HG03469 (cell line): ENCODE results near the gene ACACB.

Experiments used
- ATAC-seq: cut with Tn5 transposase; IDR thresholded peaks from one replicate; pipeline ENCODE4 v1.9.1; 2021; ENCODE audit warnings: mild to moderate bottlenecking, moderate library complexity, moderate number of reproducible peaks; ENCODE audit not compliant: unreplicated experiment

The ACACB gene

GRCh38 chr12:109203480-109203879 is 87.1 kb downstream of the ACACB start:
- no peak for ATAC-seq

- ATAC-seq: no peak
Observed at GRCh38 chr12:109209082-109209481, 92.7 kb downstream of the ACACB start.

GRCh38 chr12:109212460-109213115 is 96.2 kb downstream of the ACACB start:
- no peak for ATAC-seq

- ATAC-seq: no peak
Observed at GRCh38 chr12:109214131-109214530, 97.7 kb downstream of the ACACB start.

- no peak for ATAC-seq
Observed at GRCh38 chr12:109218996-109219395, 102.6 kb downstream of the ACACB start.

GRCh38 chr12:109219938-109220337 is 103.6 kb downstream of the ACACB start:
- no peak for ATAC-seq

- no peak for ATAC-seq
Observed at GRCh38 chr12:109221277-109221931, 105.0 kb downstream of the ACACB start.

GRCh38 chr12:109222062-109222461 is 105.7 kb downstream of the ACACB start:
- no peak for ATAC-seq

- no peak for ATAC-seq
Observed at GRCh38 chr12:109222496-109222895, 106.1 kb downstream of the ACACB start.

- no peak for ATAC-seq
Observed at GRCh38 chr12:109223211-109223610, 106.8 kb downstream of the ACACB start.

GRCh38 chr12:109223868-109224267 is 107.5 kb downstream of the ACACB start:
- ATAC-seq: no peak

- ATAC-seq: no peak
Observed at GRCh38 chr12:109228664-109229063, 112.3 kb downstream of the ACACB start.

- no peak for ATAC-seq
Observed at GRCh38 chr12:109230193-109230592, 113.8 kb downstream of the ACACB start.

GRCh38 chr12:109232731-109233130 is 116.3 kb downstream of the ACACB start:
- no peak for ATAC-seq

- ATAC-seq: no peak
Observed at GRCh38 chr12:109234012-109234411, 117.6 kb downstream of the ACACB start.

GRCh38 chr12:109236257-109236656 is 119.9 kb downstream of the ACACB start:
- no peak for ATAC-seq

- no peak for ATAC-seq
Observed at GRCh38 chr12:109239179-109239578, 122.8 kb downstream of the ACACB start.

- ATAC-seq: no peak
Observed at GRCh38 chr12:109239691-109240090, 123.3 kb downstream of the ACACB start.

GRCh38 chr12:109240365-109240764 is 124.0 kb downstream of the ACACB start:
- no peak for ATAC-seq

- no peak for ATAC-seq
Observed at GRCh38 chr12:109241936-109242335, 125.5 kb downstream of the ACACB start.

GRCh38 chr12:109244073-109244472 is 127.7 kb downstream of the ACACB start:
- no peak for ATAC-seq

- no peak for ATAC-seq
Observed at GRCh38 chr12:109246221-109246620, 129.8 kb downstream of the ACACB start.
